A673 (cell line): ENCODE measurements around the gene SDK1. TPM values are rescaled to one million over a fixed set of nuclear protein-coding genes. Genes with fewer than 3 reads are reported as not detected.

Experiments
- BruUV-seq: library from RNA; stranded (reverse); fragments of 400-500 nt; replicated peaks from 2 replicates; lab custom pipeline; 2021; lab: Mats Ljungman, UMichigan
- CTCF ChIA-PET: fragments of 300-600 bp; sonication (Branson Sonifier 250); formaldehyde crosslinking; loops from one replicate; lab custom pipeline; 2022; ENCODE audit warnings: antibody characterized with exemption; lab: Charles Lee
- POLR2A ChIA-PET: fragments of 300-600 bp; sonication (Branson Sonifier 250); formaldehyde crosslinking; loops from one replicate; lab custom pipeline; 2022; ENCODE audit warnings: antibody characterized with exemption; ENCODE audit not compliant: low non-redundant PET; lab: Charles Lee
- DNase-seq: peaks from one replicate; pipeline ENCODE4 v3.0.0-alpha.2; 2015; ENCODE audit warnings: low spot score
- H3K27ac ChIP-seq: fragments of 200-600 bp; sonication (generic); 2 replicates; pipeline ENCODE4 v1.5.1; 2016; ENCODE audit warnings: mixed run types, low read depth, mild to moderate bottlenecking, mixed read lengths, antibody characterized with exemption, low read length; ENCODE audit not compliant: poor library complexity, severe bottlenecking
- H3K27me3 ChIP-seq: fragments of 200-600 bp; sonication (generic); replicated peaks from 2 replicates; pipeline ENCODE4 v1.6.1; 2017; ENCODE audit warnings: mixed run types, low read depth, mild to moderate bottlenecking, mixed read lengths, antibody characterized with exemption, low read length; ENCODE audit not compliant: insufficient read depth, poor library complexity
- H3K36me3 ChIP-seq: fragments of 200-600 bp; sonication (generic); 2 replicates; pipeline ENCODE4 v1.6.1; 2016; ENCODE audit warnings: mixed run types, mild to moderate bottlenecking, mixed read lengths, antibody characterized with exemption, low read length; ENCODE audit not compliant: insufficient read depth, poor library complexity, severe bottlenecking
- H3K4me1 ChIP-seq: fragments of 200-600 bp; sonication (generic); 2 replicates; pipeline ENCODE4 v1.6.1; 2017; ENCODE audit warnings: mixed run types, mild to moderate bottlenecking, mixed read lengths, antibody characterized with exemption, low read length; ENCODE audit not compliant: insufficient read depth, poor library complexity, severe bottlenecking
- H3K4me3 ChIP-seq: fragments of 200-600 bp; sonication (generic); 2 replicates; pipeline ENCODE4 v1.5.1; 2016; ENCODE audit warnings: low read depth, mixed run types, mild to moderate bottlenecking, mixed read lengths, low read length; ENCODE audit not compliant: poor library complexity, severe bottlenecking
- H3K9me3 ChIP-seq: fragments of 200-600 bp; sonication (generic); 2 replicates; pipeline ENCODE4 v1.6.1; 2016; ENCODE audit warnings: mixed run types, low read depth, mild to moderate bottlenecking, mixed read lengths, antibody characterized with exemption, low read length; ENCODE audit not compliant: poor library complexity, severe bottlenecking
- CTCF ChIP-seq: fragments of 300-800, 200-600 bp; sonication (generic); conservative IDR thresholded peaks from 2 replicates; pipeline ENCODE4 v1.5.1; 2017; ENCODE audit warnings: low read depth, mild to moderate bottlenecking, antibody characterized with exemption, low read length, moderate library complexity, mixed read lengths
- EZH2 ChIP-seq: fragments of 200-600 bp; sonication (generic); IDR thresholded peaks from 2 replicates; pipeline ENCODE4 v1.6.1; 2017; ENCODE audit warnings: borderline replicate concordance, low read depth, mild to moderate bottlenecking, mixed read lengths, antibody characterized with exemption, low read length; ENCODE audit not compliant: poor library complexity, severe bottlenecking
- intact Hi-C: fragments of 100-400 bp; cut with micrococcal nuclease; formaldehyde crosslinking; loops from one replicate; pipeline ENCODE4 v1.10.0; 2022; ENCODE audit not compliant: unreplicated experiment
- total RNA-seq: library from RNA; stranded (reverse); gene quantifications from 2 replicates; pipeline ENCODE4 v1.2.3, GENCODE V29; 2021

SDK1 gene
- total RNA-seq, 1 experiment from 2014 or later: 14.7 TPM

GRCh38 chr7:3371601-3372000 is 70.5 kb downstream of the SDK1 start:
- TF ChIP-seq EZH2 (no peak), CTCF (no peak)
- POLR2A ChIA-PET: no interaction called here
- Histone ChIP-seq H3K4me3 (no peak overlapping the region), H3K27ac (no peak overlapping the region), H3K27me3 (peaks cover 3% of the 10 kb centered on the region), H3K36me3 (no peaks in the 10 kb centered on the region), H3K9me3 (no peaks in the 10 kb centered on the region), H3K4me1 (peaks cover 19% of the 10 kb centered on the region)
- DNase-seq: peak; percentile 38
- intact Hi-C loops: no loop called here
- BruUV-seq: no TSS peak
- CTCF ChIA-PET: interaction anchor here (0.6 kb wide), 1 partner anchor 374 kb away, joined by 6 read pairs; no protein-coding TSS in a partner anchor

GRCh38 chr7:3374239-3374638 is 73.2 kb downstream of the SDK1 start:
- POLR2A ChIA-PET: no interaction called here
- H3K4me3 ChIP-seq: no peak overlapping the region
- DNase-seq: no peak
- no TSS peak for BruUV-seq
- peaks cover 3% of the 10 kb centered on the region for H3K27me3 ChIP-seq
- no peak for TF ChIP-seq EZH2
- no peak for TF ChIP-seq CTCF
- peaks cover 29% of the 10 kb centered on the region for H3K4me1 ChIP-seq
- CTCF ChIA-PET: no interaction called here
- intact Hi-C loops: no loop called here
- no peaks in the 10 kb centered on the region for H3K9me3 ChIP-seq
- no peak overlapping the region for H3K27ac ChIP-seq
- no peaks in the 10 kb centered on the region for H3K36me3 ChIP-seq

GRCh38 chr7:3378390-3379150 is 77.5 kb downstream of the SDK1 start:
- no TSS peak for BruUV-seq
- H3K27me3 ChIP-seq: no peaks in the 10 kb centered on the region
- intact Hi-C loops: no loop called here
- H3K36me3 ChIP-seq: no peaks in the 10 kb centered on the region
- H3K27ac ChIP-seq: no peak overlapping the region
- peaks cover 11% of the 10 kb centered on the region for H3K4me1 ChIP-seq
- ChIA-PET POLR2A (no interaction called here), CTCF (no interaction called here)
- no peak for TF ChIP-seq EZH2
- no peak for TF ChIP-seq CTCF
- no peak for DNase-seq
- H3K9me3 ChIP-seq: no peaks in the 10 kb centered on the region
- no peak overlapping the region for H3K4me3 ChIP-seq
